ENCODE results near the gene OPTN.
"Not testable (repeated sequence)": the region's sequence is repeated elsewhere in the genome, so short reads cannot be mapped to it uniquely, and the experiment has no call there.

OPTN gene

GRCh38 chr10:13089345-13089744 is 10.6 kb upstream of the OPTN start:
- in situ Hi-C loops (cut with MboI; ENCODE audit: low sequenced_read_pairs) = no loop called here

- in situ Hi-C loops (cut with MboI; ENCODE audit: low sequenced_read_pairs) = no loop called here
Measured at GRCh38 chr10:13090289-13090688, 9.7 kb upstream of the OPTN start.

- in situ Hi-C loops (cut with MboI; ENCODE audit: low sequenced_read_pairs) = no loop called here
Measured at GRCh38 chr10:13091801-13092200, 8.2 kb upstream of the OPTN start.

GRCh38 chr10:13092291-13093102 is 7.5 kb upstream of the OPTN start:
- in situ Hi-C loops (cut with MboI; ENCODE audit: low sequenced_read_pairs) = no loop called here

- in situ Hi-C loops (cut with MboI; ENCODE audit: low sequenced_read_pairs) = not testable (repeated sequence)
Measured at GRCh38 chr10:13094082-13094481, 5.9 kb upstream of the OPTN start.

GRCh38 chr10:13095094-13095493 is 4.9 kb upstream of the OPTN start:
- in situ Hi-C loops (cut with MboI; ENCODE audit: low sequenced_read_pairs) = no loop called here

GRCh38 chr10:13095929-13096328 is 4.0 kb upstream of the OPTN start:
- in situ Hi-C loops (cut with MboI; ENCODE audit: low sequenced_read_pairs) = no loop called here

- in situ Hi-C loops (cut with MboI; ENCODE audit: low sequenced_read_pairs) = no loop called here
Measured at GRCh38 chr10:13099144-13099665, 758 bp upstream of the OPTN start.

GRCh38 chr10:13100349-13101294 is 659 bp downstream of the OPTN start:
- in situ Hi-C loops (cut with MboI; ENCODE audit: low sequenced_read_pairs) = no loop called here

- in situ Hi-C loops (cut with MboI; ENCODE audit: low sequenced_read_pairs) = no loop called here
Measured at GRCh38 chr10:13102002-13102794, 2.2 kb downstream of the OPTN start.

- in situ Hi-C loops (cut with MboI; ENCODE audit: low sequenced_read_pairs) = no loop called here
Measured at GRCh38 chr10:13103554-13103953, 3.6 kb downstream of the OPTN start.

GRCh38 chr10:13104697-13105096 is 4.7 kb downstream of the OPTN start:
- in situ Hi-C loops (cut with MboI; ENCODE audit: low sequenced_read_pairs) = no loop called here

GRCh38 chr10:13105184-13105583 is 5.2 kb downstream of the OPTN start:
- in situ Hi-C loops (cut with MboI; ENCODE audit: low sequenced_read_pairs) = no loop called here

- in situ Hi-C loops (cut with MboI; ENCODE audit: low sequenced_read_pairs) = no loop called here
Measured at GRCh38 chr10:13106387-13107045, 6.6 kb downstream of the OPTN start.

GRCh38 chr10:13110908-13111307 is 10.9 kb downstream of the OPTN start:
- in situ Hi-C loops (cut with MboI; ENCODE audit: low sequenced_read_pairs) = no loop called here

GRCh38 chr10:13113544-13113943 is 13.6 kb downstream of the OPTN start:
- in situ Hi-C loops (cut with MboI; ENCODE audit: low sequenced_read_pairs) = no loop called here

- in situ Hi-C loops (cut with MboI; ENCODE audit: low sequenced_read_pairs) = no loop called here
Measured at GRCh38 chr10:13115832-13116803, 16.2 kb downstream of the OPTN start.

GRCh38 chr10:13117841-13118783 is 18.1 kb downstream of the OPTN start:
- in situ Hi-C loops (cut with MboI; ENCODE audit: low sequenced_read_pairs) = no loop called here

Data from HL-60/S4 treated with retinoic acid at 250 ng/mL for 4 days and 3 days (cell line).